ENCODE results near the gene NUDT15. TPM values are rescaled to one million over a fixed set of nuclear protein-coding genes. Genes with fewer than 3 reads are reported as not detected.

NUDT15 gene
- total and polyA plus RNA-seq, 2 of the 8 experiments (the other 6 are each of a cell fraction or from before 2014, with no cell fraction given) = 37.8 to 65.9 TPM

- H2BK5ac ChIP-seq (ENCODE audit: low read depth, low read length) = no peak overlapping the region
- H4K91ac ChIP-seq (replicated peaks; ENCODE audit: insufficient read length, low read length) = no peak overlapping the region
- no peak overlapping the region for H2BK15ac ChIP-seq (ENCODE audit: low read length)
- H2BK12ac ChIP-seq (ENCODE audit: low read depth, low read length) = no peak overlapping the region
- H3K56ac ChIP-seq (replicated peaks; ENCODE audit: insufficient read length, low read depth, low read length) = no peak overlapping the region
- ChIA-PET POLR2A (ENCODE audit: partially characterized antibody) (interaction anchor here (2.2 kb wide), 1 partner anchor 9 kb away, joined by 9 read pairs; the partner anchor contains the start of gene NUDT15), CTCF (ENCODE audit: partially characterized antibody) (interaction anchor here (1.3 kb wide), 1 partner anchor 9 kb away, joined by 4 read pairs; the partner anchor contains the start of gene NUDT15)
- H4K8ac ChIP-seq (ENCODE audit: extremely low read depth, insufficient read depth, low read length) = no peak overlapping the region
- no peak overlapping the region for H3K27ac ChIP-seq (ENCODE audit: low read depth, low read length)
- H3K79me2 ChIP-seq (ENCODE audit: control insufficient read depth in 1 of 2, insufficient read depth in 2 of 2, low read length in 2 of 2) = no peaks in the 10 kb centered on the region
- no peak overlapping the region for H3K4me3 ChIP-seq (ENCODE audit: extremely low read depth in 1 of 4, insufficient read depth in 2 of 4, low read depth in 3 of 4, low read length in 4 of 4)
- no peaks in the 10 kb centered on the region for H4K20me1 ChIP-seq (replicated peaks in 1 of 2; ENCODE audit: control insufficient read depth in 1 of 2, insufficient read depth in 2 of 2, low read length in 2 of 2)
- H3K4ac ChIP-seq (replicated peaks; ENCODE audit: insufficient read length, low read depth, low read length) = no peak overlapping the region
- H3K79me1 ChIP-seq (ENCODE audit: low read depth, low read length) = no peaks in the 10 kb centered on the region
- H4K5ac ChIP-seq (ENCODE audit: insufficient read length, low read depth, low read length) = no peak overlapping the region
- no peak overlapping the region for H3K14ac ChIP-seq (ENCODE audit: insufficient read length)
- H3K18ac ChIP-seq (ENCODE audit: extremely low read depth, low read length) = no peak overlapping the region
- no peaks in the 10 kb centered on the region for H3K23me2 ChIP-seq (ENCODE audit: low read depth, low read length)
- H3K4me2 ChIP-seq (ENCODE audit: insufficient read depth in 1 of 2, low read depth in 2 of 2, low read length in 2 of 2) = no peak overlapping the region
- no peaks in the 10 kb centered on the region for H3K4me1 ChIP-seq (replicated peaks in 1 of 4; ENCODE audit: control insufficient read depth in 3 of 4, insufficient read depth in 4 of 4, low read length in 3 of 4)
- DNase-seq (ENCODE audit: low read depth in 1 of 2, low spot score in 2 of 2) = no peak
- peaks cover 14 to 22% of the 10 kb centered on the region in 2 experiments for H3K9me3 ChIP-seq (ENCODE audit: insufficient read depth in 2 of 2, low read depth in 1 of 2, low read length in 1 of 2)
- H3K36me3 ChIP-seq (ENCODE audit: control insufficient read depth in 2 of 4, insufficient read depth in 4 of 4, low read length in 3 of 4) = peaks cover 0 to 10% (median 0%) of the 10 kb centered on the region in 4 experiments; a peak in 2 of 8 replicates
- FAIRE-seq = no peak
- no peak overlapping the region for H2BK20ac ChIP-seq (ENCODE audit: low read length)
- no peak overlapping the region for H2AK5ac ChIP-seq (ENCODE audit: low read depth, low read length)
- no peak overlapping the region for H3K9ac ChIP-seq (replicated peaks in 1 of 4; ENCODE audit: extremely low read depth in 1 of 4, low read depth in 3 of 4, low read length in 3 of 4)
- no peak overlapping the region for H3K23ac ChIP-seq (ENCODE audit: insufficient read length)
- no peak overlapping the region for H2BK120ac ChIP-seq (replicated peaks; ENCODE audit: low read depth, low read length)
- no peaks in the 10 kb centered on the region for H3K27me3 ChIP-seq (replicated peaks in 1 of 4; ENCODE audit: control insufficient read depth in 3 of 4, extremely low read depth in 1 of 4, insufficient read depth in 3 of 4, low read length in 3 of 4)
- TF ChIP-seq CREB1 (IDR thresholded peaks at IDR 0.05) (no peak), ASH2L (IDR thresholded peaks at IDR 0.05; ENCODE audit: low read length) (no peak), TEAD4 (IDR thresholded peaks at IDR 0.05; ENCODE audit: low read depth, low read length) (no peak), TAF1 (IDR thresholded peaks at IDR 0.05; ENCODE audit: low read depth, low read length) (no peak), BCL11A (IDR thresholded peaks at IDR 0.05; ENCODE audit: low read depth in 2 of 2, low read length in 2 of 2) (no peak), CBX5 (IDR thresholded peaks at IDR 0.05; ENCODE audit: low read depth, low read length) (no peak), FOSL1 (IDR thresholded peaks at IDR 0.05; ENCODE audit: insufficient read depth, low read depth, low read length) (no peak), SP2 (IDR thresholded peaks at IDR 0.05; ENCODE audit: low read length) (no peak), RAD21 (IDR thresholded peaks at IDR 0.05 in 1 of 2, conservative IDR thresholded peaks at IDR 0.05 in 1 of 2; ENCODE audit: low read depth in 2 of 2, low read length in 2 of 2) (no peak), PHF8 (conservative IDR thresholded peaks at IDR 0.05; ENCODE audit: low read depth, low read length) (no peak), GTF2F1 (IDR thresholded peaks at IDR 0.05; ENCODE audit: borderline replicate concordance, low read depth, low read length) (no peak), JUN (IDR thresholded peaks at IDR 0.05; ENCODE audit: low read depth, low read length) (no peak), CBX8 (IDR thresholded peaks at IDR 0.05; ENCODE audit: borderline replicate concordance, low read depth, low read length) (no peak), SIRT6 (IDR thresholded peaks at IDR 0.05; ENCODE audit: low read length) (no peak)
- no peak overlapping the region for H2AFZ ChIP-seq (ENCODE audit: low read length)
Measured at GRCh38 chr13:48028066-48028465, 9.5 kb upstream of the NUDT15 start.
